Measurements from ENCODE around the gene KIRREL2.

KIRREL2 gene

DNA sequence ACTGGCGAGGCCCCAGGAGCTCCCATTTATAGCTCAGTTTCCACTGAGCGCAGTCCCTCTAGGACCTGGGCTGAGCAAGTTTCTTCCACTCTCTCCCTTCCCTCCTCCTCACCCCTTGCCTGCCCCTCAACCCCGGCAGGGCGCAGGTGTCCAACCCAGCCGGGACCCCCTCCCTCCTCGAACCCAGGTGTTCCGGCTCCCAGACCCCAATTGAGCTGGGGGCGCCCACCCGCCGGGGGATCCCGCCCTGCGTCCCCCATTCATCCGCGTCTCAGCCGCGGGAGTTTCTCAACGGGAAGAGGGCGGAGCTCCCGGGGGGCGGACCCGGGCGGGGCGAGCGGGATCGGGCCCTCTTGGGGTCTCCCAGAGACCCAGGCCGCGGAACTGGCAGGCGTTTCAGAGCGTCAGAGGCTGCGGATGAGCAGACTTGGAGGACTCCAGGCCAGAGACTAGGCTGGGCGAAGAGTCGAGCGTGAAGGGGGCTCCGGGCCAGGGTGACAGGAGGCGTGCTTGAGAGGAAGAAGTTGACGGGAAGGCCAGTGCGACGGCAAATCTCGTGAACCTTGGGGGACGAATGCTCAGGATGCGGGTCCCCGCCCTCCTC is at the start of gene KIRREL2:
TSS of gene KIRREL2 (plus strand) at position 366 of the 604 bp plus-strand sequence. CDS start at position 575, 209 bp downstream.
- no peaks in the 10 kb centered on the region for H3K36me3 ChIP-seq (ENCODE audit: control insufficient read depth in 5 of 5, insufficient read depth in 5 of 5, low read length in 5 of 5)
- H3K4me1 ChIP-seq (ENCODE audit: control insufficient read depth in 5 of 5, insufficient read depth in 5 of 5, low read length in 5 of 5) = peaks cover 0 to 21% (median 17%) of the 10 kb centered on the region in 5 donors
- H3K9me3 ChIP-seq (ENCODE audit: control insufficient read depth in 5 of 5, low read length in 5 of 5) = no peaks in the 10 kb centered on the region
- no peak within 1 kb of the TSS for H3K27ac ChIP-seq (ENCODE audit: low read depth, low read length)
- H3K9ac ChIP-seq (ENCODE audit: low read length in 5 of 5) = peak within 1 kb of the TSS in 2 of 5 donors; percentile 30 to 35
- H3K27me3 ChIP-seq (ENCODE audit: control insufficient read depth in 5 of 5, insufficient read depth in 4 of 5, low read length in 5 of 5) = peaks cover 29 to 81% (median 65%) of the 10 kb centered on the region in 5 donors
- peak within 1 kb of the TSS; percentile 36 to 66 (median 55) for H3K4me3 ChIP-seq (ENCODE audit: low read depth in 1 of 5, low read length in 5 of 5)

DNA sequence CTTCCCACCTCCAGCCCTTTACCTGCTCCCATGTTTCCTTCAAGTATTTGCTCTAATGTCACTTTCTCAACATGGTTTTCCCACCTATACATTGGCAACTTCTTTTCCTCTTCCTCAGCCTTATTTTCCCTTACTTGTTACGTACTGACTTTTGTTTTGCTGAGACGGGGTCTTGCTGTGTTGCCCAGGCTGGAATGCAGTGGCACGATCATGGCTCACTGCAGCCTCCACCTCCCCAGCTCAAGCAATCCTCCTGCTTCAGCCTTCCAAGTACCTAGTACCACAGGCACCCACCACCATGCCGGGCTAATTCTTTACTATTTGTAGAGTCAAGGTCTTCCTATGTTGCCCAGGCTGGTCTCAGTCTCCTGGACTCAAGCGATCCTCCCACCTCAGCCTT is 49.1 kb upstream of the KIRREL2 start:
- Histone ChIP-seq H3K27ac (ENCODE audit: low read depth, low read length) (no peak overlapping the region), H3K36me3 (ENCODE audit: control insufficient read depth in 5 of 5, insufficient read depth in 5 of 5, low read length in 5 of 5) (no peaks in the 10 kb centered on the region), H3K9me3 (ENCODE audit: control insufficient read depth in 5 of 5, low read length in 5 of 5) (no peaks in the 10 kb centered on the region), H3K4me1 (ENCODE audit: control insufficient read depth in 5 of 5, insufficient read depth in 5 of 5, low read length in 5 of 5) (no peaks in the 10 kb centered on the region), H3K27me3 (ENCODE audit: control insufficient read depth in 5 of 5, insufficient read depth in 4 of 5, low read length in 5 of 5) (peaks cover 0 to 10% (median 7%) of the 10 kb centered on the region in 5 donors), H3K9ac (ENCODE audit: low read length in 5 of 5) (no peak overlapping the region), H3K4me3 (ENCODE audit: low read depth in 1 of 5, low read length in 5 of 5) (no peak overlapping the region)

DNA sequence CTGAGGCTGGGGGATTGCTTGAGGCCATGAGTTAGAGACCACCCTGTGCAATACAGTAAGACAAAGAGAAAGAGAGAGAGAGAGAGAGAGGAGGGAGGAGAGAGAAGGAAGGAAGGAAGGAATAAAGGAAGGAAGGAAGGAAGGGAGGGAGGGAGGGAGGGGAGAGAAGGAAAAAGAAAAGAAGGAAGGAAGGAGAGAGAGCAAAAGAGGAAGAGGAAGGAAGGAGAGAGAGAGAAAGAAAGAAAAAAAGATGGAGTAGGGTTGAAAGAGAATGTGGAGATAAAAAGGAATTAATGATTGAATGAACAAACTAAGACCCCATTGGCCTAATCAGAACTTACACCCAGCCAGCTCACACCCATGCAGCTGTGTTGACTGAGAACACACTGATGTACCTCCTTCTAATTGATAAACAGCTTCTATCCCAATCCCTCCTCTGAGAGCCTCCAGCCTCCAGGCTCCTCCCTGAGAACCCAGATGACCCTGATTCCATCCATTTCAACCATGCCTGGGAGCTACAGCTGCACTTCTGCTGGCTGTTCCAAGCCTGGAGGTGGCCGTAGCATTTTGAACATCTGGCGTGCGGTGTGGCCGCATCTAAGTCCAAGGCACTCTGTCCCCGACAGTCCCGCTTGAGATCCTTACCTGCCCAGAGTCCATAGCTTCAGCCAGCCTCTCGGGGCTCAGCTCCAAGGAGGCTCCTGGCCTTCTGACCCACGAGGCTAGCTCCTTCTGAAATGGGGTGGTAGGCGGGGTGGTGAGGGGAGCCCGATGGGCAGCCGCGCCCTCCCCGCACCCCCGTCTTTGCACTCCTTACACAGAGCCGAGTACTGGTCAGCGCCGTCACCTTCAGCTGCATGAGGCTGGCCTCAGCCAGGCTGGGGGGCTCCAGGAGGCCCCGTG is 45.1 kb upstream of the KIRREL2 start:
- Histone ChIP-seq H3K4me1 (ENCODE audit: control insufficient read depth in 5 of 5, insufficient read depth in 5 of 5, low read length in 5 of 5) (no peaks in the 10 kb centered on the region), H3K36me3 (ENCODE audit: control insufficient read depth in 5 of 5, insufficient read depth in 5 of 5, low read length in 5 of 5) (no peaks in the 10 kb centered on the region), H3K4me3 (ENCODE audit: low read depth in 1 of 5, low read length in 5 of 5) (no peak overlapping the region), H3K27me3 (ENCODE audit: control insufficient read depth in 5 of 5, insufficient read depth in 4 of 5, low read length in 5 of 5) (peaks cover 5 to 13% (median 7%) of the 10 kb centered on the region in 5 donors), H3K9me3 (ENCODE audit: control insufficient read depth in 5 of 5, low read length in 5 of 5) (peaks cover 0 to 3% (median 0%) of the 10 kb centered on the region in 5 donors), H3K9ac (ENCODE audit: low read length in 5 of 5) (no peak overlapping the region), H3K27ac (ENCODE audit: low read depth, low read length) (no peak overlapping the region)

DNA sequence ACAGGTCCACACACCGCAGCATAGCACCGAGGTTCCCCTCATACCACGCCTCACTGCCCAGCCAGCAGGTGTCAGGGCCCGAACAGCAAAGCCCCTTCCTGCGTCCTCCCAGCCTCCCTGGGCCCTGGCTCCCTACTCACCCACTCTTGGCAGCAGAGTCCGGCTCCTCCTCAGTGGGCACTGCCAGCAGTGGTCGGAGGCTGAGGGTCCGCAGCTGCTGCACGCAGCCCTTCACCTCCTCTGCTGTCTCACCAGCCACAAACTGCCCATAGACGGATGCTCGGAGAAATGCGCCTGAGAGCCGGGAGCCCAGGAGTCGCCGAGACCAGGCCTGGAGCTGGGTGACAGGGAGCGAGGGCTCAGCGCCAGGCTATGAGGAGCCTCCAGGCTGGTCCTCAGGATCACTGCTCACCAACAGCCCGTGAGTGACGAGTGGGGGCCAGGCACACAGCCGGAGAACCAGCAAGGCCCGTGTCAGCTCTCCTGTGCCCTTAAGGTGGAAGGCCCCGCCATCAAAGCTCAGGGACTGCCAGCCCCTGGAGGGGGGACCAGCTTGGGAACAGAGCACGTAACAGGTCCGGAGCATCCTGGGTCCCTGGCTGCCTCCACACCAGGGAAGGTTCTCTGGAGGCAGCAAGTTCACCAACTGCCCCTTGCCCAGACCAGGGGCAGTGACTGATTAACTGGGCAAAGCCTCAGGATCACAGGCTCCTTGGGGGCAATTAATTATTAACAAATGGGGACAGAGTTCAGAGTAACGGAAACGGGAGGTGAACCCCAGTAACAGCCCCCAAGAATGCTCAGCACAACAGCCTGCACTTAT is 44.3 kb upstream of the KIRREL2 start, which contains the start of gene PRODH2:
TSS of gene PRODH2 (minus strand) at position 626 of the 823 bp plus-strand sequence. CDS start at position 586, 40 bp downstream.
- Histone ChIP-seq H3K27ac (ENCODE audit: low read depth, low read length) (no peak within 1 kb of the TSS), H3K4me1 (ENCODE audit: control insufficient read depth in 5 of 5, insufficient read depth in 5 of 5, low read length in 5 of 5) (no peaks in the 10 kb centered on the region), H3K9ac (ENCODE audit: low read length in 5 of 5) (no peak within 1 kb of the TSS), H3K36me3 (ENCODE audit: control insufficient read depth in 5 of 5, insufficient read depth in 5 of 5, low read length in 5 of 5) (no peaks in the 10 kb centered on the region), H3K4me3 (ENCODE audit: low read depth in 1 of 5, low read length in 5 of 5) (no peak within 1 kb of the TSS), H3K9me3 (ENCODE audit: control insufficient read depth in 5 of 5, low read length in 5 of 5) (peaks cover 0 to 3% (median 0%) of the 10 kb centered on the region in 5 donors), H3K27me3 (ENCODE audit: control insufficient read depth in 5 of 5, insufficient read depth in 4 of 5, low read length in 5 of 5) (peaks cover 5 to 13% (median 7%) of the 10 kb centered on the region in 5 donors)

GRCh38 chr19:35813043-35813890 is 43.4 kb upstream of the KIRREL2 start:
- H3K9ac ChIP-seq (ENCODE audit: low read length in 5 of 5) = no peak overlapping the region
- peaks cover 0 to 3% (median 0%) of the 10 kb centered on the region in 5 donors for H3K9me3 ChIP-seq (ENCODE audit: control insufficient read depth in 5 of 5, low read length in 5 of 5)
- peaks cover 5 to 13% (median 7%) of the 10 kb centered on the region in 5 donors for H3K27me3 ChIP-seq (ENCODE audit: control insufficient read depth in 5 of 5, insufficient read depth in 4 of 5, low read length in 5 of 5)
- H3K36me3 ChIP-seq (ENCODE audit: control insufficient read depth in 5 of 5, insufficient read depth in 5 of 5, low read length in 5 of 5) = no peaks in the 10 kb centered on the region
- no peak overlapping the region for H3K27ac ChIP-seq (ENCODE audit: low read depth, low read length)
- no peaks in the 10 kb centered on the region for H3K4me1 ChIP-seq (ENCODE audit: control insufficient read depth in 5 of 5, insufficient read depth in 5 of 5, low read length in 5 of 5)
- no peak overlapping the region for H3K4me3 ChIP-seq (ENCODE audit: low read depth in 1 of 5, low read length in 5 of 5)

DNA sequence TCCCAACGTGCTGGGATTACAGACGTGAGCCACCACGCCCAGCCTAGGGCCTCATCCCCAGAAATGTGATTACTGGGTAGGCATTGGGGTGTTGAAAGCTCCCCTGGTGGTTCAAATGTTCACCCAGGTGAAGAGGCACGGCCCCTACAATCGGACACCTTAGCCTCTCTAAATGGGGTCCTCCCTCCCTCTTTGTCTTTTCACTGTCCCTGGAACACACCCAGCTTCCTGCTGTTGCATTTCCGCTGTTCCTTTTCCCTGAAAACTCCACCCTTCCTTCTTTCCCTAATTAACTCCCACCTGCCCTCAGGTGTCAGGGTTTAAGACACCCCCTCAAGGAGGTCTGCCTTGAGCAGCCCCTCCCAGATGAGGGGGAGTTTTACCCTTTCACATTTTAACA is 40.4 kb upstream of the KIRREL2 start:
- peaks cover 6 to 24% (median 11%) of the 10 kb centered on the region in 5 donors for H3K27me3 ChIP-seq (ENCODE audit: control insufficient read depth in 5 of 5, insufficient read depth in 4 of 5, low read length in 5 of 5)
- H3K9ac ChIP-seq (ENCODE audit: low read length in 5 of 5) = no peak overlapping the region
- H3K36me3 ChIP-seq (ENCODE audit: control insufficient read depth in 5 of 5, insufficient read depth in 5 of 5, low read length in 5 of 5) = no peaks in the 10 kb centered on the region
- peaks cover 0 to 3% (median 0%) of the 10 kb centered on the region in 5 donors for H3K9me3 ChIP-seq (ENCODE audit: control insufficient read depth in 5 of 5, low read length in 5 of 5)
- no peak overlapping the region for H3K4me3 ChIP-seq (ENCODE audit: low read depth in 1 of 5, low read length in 5 of 5)
- H3K27ac ChIP-seq (ENCODE audit: low read depth, low read length) = no peak overlapping the region
- H3K4me1 ChIP-seq (ENCODE audit: control insufficient read depth in 5 of 5, insufficient read depth in 5 of 5, low read length in 5 of 5) = no peaks in the 10 kb centered on the region

DNA sequence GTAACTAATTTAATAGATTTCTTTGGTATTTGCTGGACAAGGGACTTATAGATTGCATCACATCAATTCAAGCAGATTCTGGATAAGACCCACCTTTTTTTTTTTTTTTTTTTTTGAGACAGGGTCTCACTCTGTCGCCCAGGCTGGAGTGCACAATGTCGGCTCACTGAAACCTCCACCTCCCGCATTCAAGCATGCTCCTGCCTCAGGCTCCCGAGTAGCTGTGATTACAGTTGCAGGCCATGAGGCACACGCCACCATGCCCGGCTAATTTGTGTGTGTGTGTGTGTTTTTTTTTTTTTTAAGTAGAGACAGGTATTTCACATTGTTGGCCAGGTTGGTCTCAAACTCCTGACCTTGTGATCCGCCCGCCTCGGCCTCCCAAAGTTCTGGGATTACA is 39.9 kb upstream of the KIRREL2 start:
- peaks cover 6 to 23% (median 10%) of the 10 kb centered on the region in 5 donors for H3K27me3 ChIP-seq (ENCODE audit: control insufficient read depth in 5 of 5, insufficient read depth in 4 of 5, low read length in 5 of 5)
- H3K27ac ChIP-seq (ENCODE audit: low read depth, low read length) = no peak overlapping the region
- H3K36me3 ChIP-seq (ENCODE audit: control insufficient read depth in 5 of 5, insufficient read depth in 5 of 5, low read length in 5 of 5) = no peaks in the 10 kb centered on the region
- no peak overlapping the region for H3K9ac ChIP-seq (ENCODE audit: low read length in 5 of 5)
- H3K4me1 ChIP-seq (ENCODE audit: control insufficient read depth in 5 of 5, insufficient read depth in 5 of 5, low read length in 5 of 5) = no peaks in the 10 kb centered on the region
- H3K4me3 ChIP-seq (ENCODE audit: low read depth in 1 of 5, low read length in 5 of 5) = no peak overlapping the region
- peaks cover 0 to 3% (median 0%) of the 10 kb centered on the region in 5 donors for H3K9me3 ChIP-seq (ENCODE audit: control insufficient read depth in 5 of 5, low read length in 5 of 5)

DNA sequence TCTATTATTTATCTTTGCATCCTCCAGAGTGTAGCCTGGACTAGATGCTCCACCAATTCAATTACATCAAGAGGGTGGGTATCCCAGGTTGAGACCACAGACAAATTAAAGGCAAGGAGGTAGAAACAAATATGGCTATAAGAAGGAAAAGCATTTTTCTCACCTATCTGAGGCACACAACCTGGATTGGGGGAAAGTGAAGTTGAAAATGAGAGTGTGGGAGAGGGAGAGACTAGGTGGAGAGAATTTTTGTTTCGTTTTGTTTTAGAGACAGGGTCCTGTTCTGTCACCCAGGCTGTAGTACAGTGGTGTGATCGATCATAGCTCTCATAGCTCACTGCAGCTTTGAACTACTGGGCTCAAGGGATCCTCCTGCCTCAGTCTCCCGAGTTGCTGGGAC is 38.3 kb upstream of the KIRREL2 start:
- Histone ChIP-seq H3K9me3 (ENCODE audit: control insufficient read depth in 5 of 5, low read length in 5 of 5) (peaks cover 0 to under 1% (median 0%) of the 10 kb centered on the region in 5 donors), H3K4me1 (ENCODE audit: control insufficient read depth in 5 of 5, insufficient read depth in 5 of 5, low read length in 5 of 5) (no peaks in the 10 kb centered on the region), H3K4me3 (ENCODE audit: low read depth in 1 of 5, low read length in 5 of 5) (no peak overlapping the region), H3K9ac (ENCODE audit: low read length in 5 of 5) (no peak overlapping the region), H3K27ac (ENCODE audit: low read depth, low read length) (no peak overlapping the region), H3K36me3 (ENCODE audit: control insufficient read depth in 5 of 5, insufficient read depth in 5 of 5, low read length in 5 of 5) (no peaks in the 10 kb centered on the region), H3K27me3 (ENCODE audit: control insufficient read depth in 5 of 5, insufficient read depth in 4 of 5, low read length in 5 of 5) (peaks cover 0 to 15% (median 9%) of the 10 kb centered on the region in 5 donors)

GRCh38 chr19:35822579-35822978 is 34.1 kb upstream of the KIRREL2 start:
- Histone ChIP-seq H3K4me1 (ENCODE audit: control insufficient read depth in 5 of 5, insufficient read depth in 5 of 5, low read length in 5 of 5) (no peaks in the 10 kb centered on the region), H3K9me3 (ENCODE audit: control insufficient read depth in 5 of 5, low read length in 5 of 5) (no peaks in the 10 kb centered on the region), H3K27me3 (ENCODE audit: control insufficient read depth in 5 of 5, insufficient read depth in 4 of 5, low read length in 5 of 5) (peaks cover 0 to 16% (median 9%) of the 10 kb centered on the region in 5 donors), H3K9ac (ENCODE audit: low read length in 5 of 5) (no peak overlapping the region), H3K27ac (ENCODE audit: low read depth, low read length) (no peak overlapping the region), H3K36me3 (ENCODE audit: control insufficient read depth in 5 of 5, insufficient read depth in 5 of 5, low read length in 5 of 5) (no peaks in the 10 kb centered on the region), H3K4me3 (ENCODE audit: low read depth in 1 of 5, low read length in 5 of 5) (no peak overlapping the region)

Measured in subcutaneous abdominal adipose tissue (tissue), 5 donors.